Astrocyte (in vitro differentiated cells and primary cell): ENCODE data around the gene FGFR3. TPM values are rescaled to one million over a fixed set of nuclear protein-coding genes. Genes with fewer than 3 reads are reported as not detected.

ENCODE experiments used
- DNase-seq: peaks from one replicate; pipeline ENCODE4 v3.0.0-alpha.2; 2010; ENCODE audit warnings: low read depth
- FAIRE-seq: peaks from 2 replicates; lab custom pipeline; 2011; peaks lifted over from hg19 to GRCh38; lab: Jason Lieb, UNC
- H2AFZ ChIP-seq: 2 replicates; pipeline ENCODE4 v1.6.0; 2012; ENCODE audit warnings: low read depth, low read length, inconsistent platforms
- H3K27ac ChIP-seq: 2 replicates; pipeline ENCODE4 v1.5.1; 2011; ENCODE audit warnings: low read depth, low read length, inconsistent platforms
- H3K27me3 ChIP-seq: 2 replicates; pipeline ENCODE4 v1.6.0; 2011; ENCODE audit warnings: low read length, inconsistent platforms; ENCODE audit not compliant: insufficient read depth
- H3K36me3 ChIP-seq: 2 replicates; pipeline ENCODE4 v1.5.1; 2011; ENCODE audit warnings: low read length, inconsistent platforms; ENCODE audit not compliant: insufficient read depth
- H3K4me1 ChIP-seq: 2 replicates; pipeline ENCODE4 v1.5.1; 2011; ENCODE audit warnings: low read length, inconsistent platforms; ENCODE audit not compliant: insufficient read depth
- H3K4me2 ChIP-seq: 2 replicates; pipeline ENCODE4 v1.6.0; 2012; ENCODE audit warnings: low read length, inconsistent platforms
- H3K4me3 ChIP-seq: 2 replicates; pipeline ENCODE4 v1.5.1; 2011; ENCODE audit warnings: low read depth, mild to moderate bottlenecking, low read length, inconsistent platforms; ENCODE audit not compliant: insufficient read depth
- H3K79me2 ChIP-seq: 2 replicates; pipeline ENCODE4 v1.6.0; 2012; ENCODE audit warnings: mild to moderate bottlenecking, low read length, inconsistent platforms; ENCODE audit not compliant: insufficient read depth
- H3K9ac ChIP-seq: 2 replicates; pipeline ENCODE4 v1.6.0; 2012; ENCODE audit warnings: mild to moderate bottlenecking, low read length, inconsistent platforms
- H3K9me3 ChIP-seq: 2 replicates; pipeline ENCODE4 v1.5.1; 2012; ENCODE audit warnings: low read depth, mild to moderate bottlenecking, low read length, inconsistent platforms; ENCODE audit not compliant: insufficient read depth
- H4K20me1 ChIP-seq: 2 replicates; pipeline ENCODE4 v1.6.0; 2012; ENCODE audit warnings: low read length, inconsistent platforms; ENCODE audit not compliant: insufficient read depth
- H3K27ac Mint-ChIP-seq: one replicate; pipeline ENCODE4 v1.8.0; 2021; ENCODE audit warnings: mild to moderate bottlenecking, mixed read lengths; ENCODE audit not compliant: unreplicated experiment
- H3K27me3 Mint-ChIP-seq: one replicate; pipeline ENCODE4 v1.8.0; 2021; ENCODE audit warnings: low read depth, mixed read lengths; ENCODE audit not compliant: unreplicated experiment
- H3K36me3 Mint-ChIP-seq: one replicate; pipeline ENCODE4 v1.8.0; 2021; ENCODE audit warnings: low read depth, mixed read lengths; ENCODE audit not compliant: unreplicated experiment
- H3K4me1 Mint-ChIP-seq: one replicate; pipeline ENCODE4 v1.8.0; 2021; ENCODE audit warnings: low read depth, mixed read lengths; ENCODE audit not compliant: unreplicated experiment
- H3K4me3 Mint-ChIP-seq: one replicate; pipeline ENCODE4 v1.8.0; 2021; ENCODE audit warnings: mild to moderate bottlenecking, moderate library complexity, mixed read lengths; ENCODE audit not compliant: unreplicated experiment
- H3K9me3 Mint-ChIP-seq: one replicate; pipeline ENCODE4 v1.8.0; 2021; ENCODE audit warnings: mild to moderate bottlenecking, mixed read lengths; ENCODE audit not compliant: unreplicated experiment
- CTCF ChIP-seq: IDR thresholded peaks from 2 replicates; pipeline ENCODE4 v1.5.1; 2011; ENCODE audit warnings: low read depth, mild to moderate bottlenecking, inconsistent platforms, low read length, moderate library complexity; ENCODE audit not compliant: insufficient read depth
- EZH2 ChIP-seq: IDR thresholded peaks from 2 replicates; pipeline ENCODE4 v1.6.1; 2012; ENCODE audit warnings: mild to moderate bottlenecking, low read length, inconsistent platforms; ENCODE audit not compliant: insufficient read depth
- total RNA-seq: library from RNA; stranded (reverse); gene quantifications from 2 replicates; pipeline ENCODE4 v1.2.1, GENCODE V29; 2021

FGFR3 gene
- total RNA-seq, 1 donor from 2014 or later: 3.9 TPM

GRCh38 chr4:1763550-1764080 is 29.5 kb upstream of the FGFR3 start:
- FAIRE-seq: no peak
- H3K27me3 Mint-ChIP-seq: peaks cover 6% of the 10 kb centered on the region
- Histone ChIP-seq H2AFZ (peak overlapping the region; percentile 63), H3K27ac (no peak overlapping the region), H3K4me3 (peak overlapping the region; percentile 5), H3K36me3 (no peaks in the 10 kb centered on the region), H3K9ac (peak overlapping the region; percentile 58), H3K4me1 (no peaks in the 10 kb centered on the region), H4K20me1 (no peaks in the 10 kb centered on the region), H3K27me3 (no peaks in the 10 kb centered on the region), H3K4me2 (peak overlapping the region; percentile 75), H3K9me3 (no peaks in the 10 kb centered on the region), H3K79me2 (no peaks in the 10 kb centered on the region)
- no peak overlapping the region for H3K4me3 Mint-ChIP-seq
- H3K27ac Mint-ChIP-seq: no peak overlapping the region
- no peaks in the 10 kb centered on the region for H3K9me3 Mint-ChIP-seq
- TF ChIP-seq EZH2 (no peak), CTCF (no peak)
- H3K36me3 Mint-ChIP-seq: no peaks in the 10 kb centered on the region
- DNase-seq: no peak
- no peaks in the 10 kb centered on the region for H3K4me1 Mint-ChIP-seq

GRCh38 chr4:1764670-1765069 is 28.4 kb upstream of the FGFR3 start:
- H3K4me2 ChIP-seq: no peak overlapping the region
- H2AFZ ChIP-seq: no peak overlapping the region
- TF ChIP-seq EZH2 (no peak), CTCF (no peak)
- H3K27ac Mint-ChIP-seq: no peak overlapping the region
- no peak overlapping the region for H3K9ac ChIP-seq
- H3K36me3 ChIP-seq: no peaks in the 10 kb centered on the region
- no peaks in the 10 kb centered on the region for H3K36me3 Mint-ChIP-seq
- H3K4me3 ChIP-seq: no peak overlapping the region
- H3K27me3 ChIP-seq: no peaks in the 10 kb centered on the region
- H3K4me1 Mint-ChIP-seq: no peaks in the 10 kb centered on the region
- H3K4me1 ChIP-seq: no peaks in the 10 kb centered on the region
- no peaks in the 10 kb centered on the region for H4K20me1 ChIP-seq
- no peaks in the 10 kb centered on the region for H3K9me3 Mint-ChIP-seq
- no peak overlapping the region for H3K4me3 Mint-ChIP-seq
- H3K27ac ChIP-seq: no peak overlapping the region
- no peak for DNase-seq
- H3K9me3 ChIP-seq: no peaks in the 10 kb centered on the region
- peaks cover 6% of the 10 kb centered on the region for H3K27me3 Mint-ChIP-seq
- H3K79me2 ChIP-seq: no peaks in the 10 kb centered on the region
- FAIRE-seq: no peak

GRCh38 chr4:1765409-1766072 is 27.6 kb upstream of the FGFR3 start:
- H3K4me2 ChIP-seq: no peak overlapping the region
- no peak for DNase-seq
- Mint-ChIP-seq H3K27ac (no peak overlapping the region), H3K27me3 (peaks cover 6% of the 10 kb centered on the region), H3K9me3 (no peaks in the 10 kb centered on the region), H3K36me3 (no peaks in the 10 kb centered on the region), H3K4me1 (no peaks in the 10 kb centered on the region), H3K4me3 (no peak overlapping the region)
- no peaks in the 10 kb centered on the region for H3K79me2 ChIP-seq
- TF ChIP-seq CTCF (no peak), EZH2 (no peak)
- H3K4me1 ChIP-seq: no peaks in the 10 kb centered on the region
- no peak overlapping the region for H3K27ac ChIP-seq
- H3K9me3 ChIP-seq: no peaks in the 10 kb centered on the region
- no peaks in the 10 kb centered on the region for H3K36me3 ChIP-seq
- no peak overlapping the region for H3K4me3 ChIP-seq
- H3K27me3 ChIP-seq: no peaks in the 10 kb centered on the region
- no peaks in the 10 kb centered on the region for H4K20me1 ChIP-seq
- H2AFZ ChIP-seq: no peak overlapping the region
- no peak for FAIRE-seq
- no peak overlapping the region for H3K9ac ChIP-seq
